Stimulated activated naive CD8-positive, alpha-beta T cell treated with anti-CD3 and anti-CD28 coated beads, Interleukin-15, Interleukin-2, amounts not matched to agents 100 U/mL and 50 U/mL, for 24 hours (primary cell): ENCODE data around the gene PNMA8A.

Experiments used
- ATAC-seq: fragments of 150-1000 bp; cut with Tn5 transposase; one replicate; pipeline ENCODE4 v1.10.0; 2021
- DNase-seq: peaks from one replicate; pipeline ENCODE4 v3.0.0; 2021

Gene PNMA8A

GRCh38 chr19:46428239-46429135 lies 42.9 kb downstream of the PNMA8A start, which contains the start of gene PNMA8C:
Gene PNMA8C, minus strand, starts transcription at chr19:46428936. Its CDS starts 577 bp downstream, at chr19:46428359.
- DNase-seq (peak; percentile 72), ATAC-seq (peak; percentile 25)

GRCh38 chr19:46427518-46428045 lies 43.8 kb downstream of the PNMA8A start:
- DNase-seq (no peak), ATAC-seq (no peak)

GRCh38 chr19:46426506-46427162 lies 44.7 kb downstream of the PNMA8A start:
- DNase-seq (peak; percentile 67), ATAC-seq (peak; percentile 73)

- ATAC-seq (no peak), DNase-seq (no peak)
Measured at GRCh38 chr19:46426035-46426505, 45.3 kb downstream of the PNMA8A start.

GRCh38 chr19:46423188-46423587 lies 48.2 kb downstream of the PNMA8A start:
- ATAC-seq (no peak), DNase-seq (no peak)

GRCh38 chr19:46422344-46422743 lies 49.0 kb downstream of the PNMA8A start:
- ATAC-seq (no peak), DNase-seq (no peak)

GRCh38 chr19:46420056-46420455 lies 51.3 kb downstream of the PNMA8A start:
- ATAC-seq, result no peak
- no peak for DNase-seq
